ENCODE measurements around the gene KIF4A.
"Not testable (repeated sequence)": the region's sequence is repeated elsewhere in the genome, so short reads cannot be mapped to it uniquely, and the experiment has no call there.

Gene KIF4A

GRCh38 chrX:70268034-70268433, 21.9 kb upstream of the KIF4A start, which contains the start of gene ARR3:
TSS of gene ARR3 (plus strand) at chrX:70268334. CDS start at chrX:70269386, 1,052 bp downstream.
- Histone ChIP-seq H3K27me3 (replicated peaks; ENCODE audit: insufficient read depth, low read length) (no peaks in the 10 kb centered on the region), H3K9ac (ENCODE audit: low read length) (no peak within 1 kb of the TSS), H3K27ac (ENCODE audit: low read length) (no peak within 1 kb of the TSS), H3K79me2 (ENCODE audit: low read length) (no peaks in the 10 kb centered on the region), H3K9me2 (replicated peaks; ENCODE audit: insufficient read depth, low read length) (no peaks in the 10 kb centered on the region), H3F3A (ENCODE audit: insufficient read depth, low read length) (no peaks in the 10 kb centered on the region), H3K36me3 (replicated peaks; ENCODE audit: insufficient read depth, low read length) (no peaks in the 10 kb centered on the region), H2AFZ (ENCODE audit: low read length) (no peak within 1 kb of the TSS), H3K4me2 (ENCODE audit: low read depth, low read length) (no peak within 1 kb of the TSS), H3K4me1 (ENCODE audit: low read length) (no peaks in the 10 kb centered on the region), H4K20me1 (ENCODE audit: insufficient read depth, low read length) (no peaks in the 10 kb centered on the region), H3K4me3 (ENCODE audit: low read length) (no peak within 1 kb of the TSS), H3K9me3 (replicated peaks; ENCODE audit: insufficient read depth, low read length) (no peaks in the 10 kb centered on the region)
- no peak for DNase-seq
- TF ChIP-seq EZH2phosphoT487 (IDR thresholded peaks at IDR 0.05; ENCODE audit: low read length), result no peak
- no peak for TF ChIP-seq CTCF (IDR thresholded peaks at IDR 0.05; ENCODE audit: low read length)
- no peak for TF ChIP-seq EZH2 (optimal IDR thresholded peaks at IDR 0.05; ENCODE audit: low read depth, low read length)

- H4K20me1 ChIP-seq (ENCODE audit: insufficient read depth, low read length); H3K4me2 ChIP-seq (ENCODE audit: low read depth, low read length); H3K9ac ChIP-seq (ENCODE audit: low read length); H3K79me2 ChIP-seq (ENCODE audit: low read length); H3K9me2 ChIP-seq (replicated peaks; ENCODE audit: insufficient read depth, low read length); H3K36me3 ChIP-seq (replicated peaks; ENCODE audit: insufficient read depth, low read length); H3K4me3 ChIP-seq (ENCODE audit: low read length); H2AFZ ChIP-seq (ENCODE audit: low read length); H3K9me3 ChIP-seq (replicated peaks; ENCODE audit: insufficient read depth, low read length); DNase-seq; H3K27ac ChIP-seq (ENCODE audit: low read length); H3F3A ChIP-seq (ENCODE audit: insufficient read depth, low read length); H3K4me1 ChIP-seq (ENCODE audit: low read length); H3K27me3 ChIP-seq (replicated peaks; ENCODE audit: insufficient read depth, low read length): not testable (repeated sequence)
Measured at GRCh38 chrX:70274029-70274428, 15.9 kb upstream of the KIF4A start.

GRCh38 chrX:70279081-70279480, 10.8 kb upstream of the KIF4A start:
- H3K27ac ChIP-seq (ENCODE audit: low read length), result no peak overlapping the region
- H3K79me2 ChIP-seq (ENCODE audit: low read length), result no peaks in the 10 kb centered on the region
- H3K4me3 ChIP-seq (ENCODE audit: low read length), result no peak overlapping the region
- H3K27me3 ChIP-seq (replicated peaks; ENCODE audit: insufficient read depth, low read length), result no peaks in the 10 kb centered on the region
- no peaks in the 10 kb centered on the region for H3K4me1 ChIP-seq (ENCODE audit: low read length)
- TF ChIP-seq EZH2phosphoT487 (IDR thresholded peaks at IDR 0.05; ENCODE audit: low read length) (no peak), CTCF (IDR thresholded peaks at IDR 0.05; ENCODE audit: low read length) (no peak), EZH2 (optimal IDR thresholded peaks at IDR 0.05; ENCODE audit: low read depth, low read length) (no peak)
- no peak overlapping the region for H3K9ac ChIP-seq (ENCODE audit: low read length)
- H3K36me3 ChIP-seq (replicated peaks; ENCODE audit: insufficient read depth, low read length), result no peaks in the 10 kb centered on the region
- H3K9me2 ChIP-seq (replicated peaks; ENCODE audit: insufficient read depth, low read length), result no peaks in the 10 kb centered on the region
- no peaks in the 10 kb centered on the region for H4K20me1 ChIP-seq (ENCODE audit: insufficient read depth, low read length)
- no peaks in the 10 kb centered on the region for H3K9me3 ChIP-seq (replicated peaks; ENCODE audit: insufficient read depth, low read length)
- H3F3A ChIP-seq (ENCODE audit: insufficient read depth, low read length), result no peaks in the 10 kb centered on the region
- no peak overlapping the region for H3K4me2 ChIP-seq (ENCODE audit: low read depth, low read length)
- DNase-seq, result no peak
- H2AFZ ChIP-seq (ENCODE audit: low read length), result no peak overlapping the region

- DNase-seq, result no peak
- H3K4me1 ChIP-seq (ENCODE audit: low read length), result no peaks in the 10 kb centered on the region
- no peak overlapping the region for H3K4me3 ChIP-seq (ENCODE audit: low read length)
- no peaks in the 10 kb centered on the region for H3K27me3 ChIP-seq (replicated peaks; ENCODE audit: insufficient read depth, low read length)
- no peak overlapping the region for H3K4me2 ChIP-seq (ENCODE audit: low read depth, low read length)
- H3K79me2 ChIP-seq (ENCODE audit: low read length), result no peaks in the 10 kb centered on the region
- no peaks in the 10 kb centered on the region for H3K9me3 ChIP-seq (replicated peaks; ENCODE audit: insufficient read depth, low read length)
- no peak overlapping the region for H3K9ac ChIP-seq (ENCODE audit: low read length)
- H2AFZ ChIP-seq (ENCODE audit: low read length), result no peak overlapping the region
- H4K20me1 ChIP-seq (ENCODE audit: insufficient read depth, low read length), result no peaks in the 10 kb centered on the region
- TF ChIP-seq EZH2phosphoT487 (IDR thresholded peaks at IDR 0.05; ENCODE audit: low read length) (no peak), EZH2 (optimal IDR thresholded peaks at IDR 0.05; ENCODE audit: low read depth, low read length) (no peak)
- H3F3A ChIP-seq (ENCODE audit: insufficient read depth, low read length), result no peaks in the 10 kb centered on the region
- no peaks in the 10 kb centered on the region for H3K36me3 ChIP-seq (replicated peaks; ENCODE audit: insufficient read depth, low read length)
- H3K27ac ChIP-seq (ENCODE audit: low read length), result no peak overlapping the region
- no peaks in the 10 kb centered on the region for H3K9me2 ChIP-seq (replicated peaks; ENCODE audit: insufficient read depth, low read length)
Measured at GRCh38 chrX:70280573-70280972, 9.3 kb upstream of the KIF4A start.

Measured in MM.1S (cell line).